ENCODE measurements around the gene EMID1. TPM values are rescaled to one million over a fixed set of nuclear protein-coding genes. Genes with fewer than 3 reads are reported as not detected.

EMID1 gene
- total and polyA plus RNA-seq, 10 donors = 18.5 to 90.3 (median 61.2) TPM

Small RNA genes within 50 kb of the gene (small RNA-seq; reads per million reads assigned to genes)
- 0 reads per million in 4 donors for gene RNU6-1219P

Other genes starting within 250 kb of the EMID1 start
- not detected for gene C22orf31, start 144.1 kb upstream of the EMID1 start, total RNA-seq
- gene C22orf31, start 144.1 kb upstream of the EMID1 start, polyA plus RNA-seq = not detected
- 10 to 100 TPM; 15.0 to 41.3 (median 29.0) TPM for gene KREMEN1, start 132.9 kb upstream of the EMID1 start, total RNA-seq
- 1 to 10 TPM; 1.5 to 4.7 (median 2.2) TPM for gene KREMEN1, start 132.9 kb upstream of the EMID1 start, polyA plus RNA-seq
- 10 to 100 TPM; 17.6 to 45.8 (median 24.7) TPM for gene RHBDD3, start 62.1 kb downstream of the EMID1 start, total RNA-seq
- 10 to 100 TPM; 16.3 to 36.5 (median 23.9) TPM for gene RHBDD3, start 62.1 kb downstream of the EMID1 start, polyA plus RNA-seq
- gene EWSR1, start 62.4 kb downstream of the EMID1 start, total RNA-seq = 100 to 1,000 TPM; 181 to 282 (median 266) TPM
- gene EWSR1, start 62.4 kb downstream of the EMID1 start, polyA plus RNA-seq = 100 to 1,000 TPM; 127 to 207 (median 204) TPM
- gene GAS2L1, start 100.8 kb downstream of the EMID1 start, total RNA-seq = 10 to 100 TPM; 13.8 to 41.5 (median 35.4) TPM
- gene GAS2L1, start 100.8 kb downstream of the EMID1 start, polyA plus RNA-seq = 10 to 100 TPM in 1 of 3 donors, 1 to 10 TPM in 2; 7.0 to 21.7 (median 8.5) TPM
- 1 to 10 TPM in 5 of 7 donors, under 1 TPM in 2; 0.54 to 4.6 (median 2.0) TPM for gene RASL10A, start 109.8 kb downstream of the EMID1 start, total RNA-seq
- 1 to 10 TPM; 1.8 to 6.1 (median 2.9) TPM for gene RASL10A, start 109.8 kb downstream of the EMID1 start, polyA plus RNA-seq
- 100 to 1,000 TPM in 6 of 7 donors, 10 to 100 TPM in 1; 92.6 to 150 (median 130) TPM for gene AP1B1, start 182.7 kb downstream of the EMID1 start, total RNA-seq
- gene AP1B1, start 182.7 kb downstream of the EMID1 start, polyA plus RNA-seq = 10 to 100 TPM; 43.3 to 69.6 (median 56.0) TPM
- 1 to 10 TPM in 2 of 7 donors, not detected in 5; 1.1 to 1.4 TPM for gene RFPL1, start 232.7 kb downstream of the EMID1 start, total RNA-seq
- gene RFPL1, start 232.7 kb downstream of the EMID1 start, polyA plus RNA-seq = under 1 TPM; 0.03 to 0.11 (median 0.06) TPM

Measured in spleen (tissue), 11 donors.